ENCODE measurements around the gene PDE7B.

The PDE7B gene

GRCh38 chr6:136079701-136080565 lies 228.4 kb downstream of the PDE7B start:
- no peaks in the 10 kb centered on the region for H3K27me3 ChIP-seq (ENCODE audit: insufficient read depth, low read depth)
- H3K4me1 ChIP-seq (ENCODE audit: low read depth, poor library complexity, severe bottlenecking) = no peaks in the 10 kb centered on the region
- no peaks in the 10 kb centered on the region for H3K36me3 ChIP-seq (ENCODE audit: insufficient read depth)
- H3K79me2 ChIP-seq (ENCODE audit: insufficient read depth, low read depth) = no peaks in the 10 kb centered on the region
- no peak overlapping the region for H3K4me3 ChIP-seq (IDR thresholded peaks at IDR 0.05; ENCODE audit: insufficient read depth, low read depth, low read length)
- H3K9ac ChIP-seq = no peak overlapping the region
- H3K27ac ChIP-seq = no peak overlapping the region
- no peak overlapping the region for H2AFZ ChIP-seq (ENCODE audit: low read depth)
- no peaks in the 10 kb centered on the region for H4K20me1 ChIP-seq (ENCODE audit: insufficient read depth)
- no peak overlapping the region for H3K4me2 ChIP-seq
- TF ChIP-seq, protein P1, sequence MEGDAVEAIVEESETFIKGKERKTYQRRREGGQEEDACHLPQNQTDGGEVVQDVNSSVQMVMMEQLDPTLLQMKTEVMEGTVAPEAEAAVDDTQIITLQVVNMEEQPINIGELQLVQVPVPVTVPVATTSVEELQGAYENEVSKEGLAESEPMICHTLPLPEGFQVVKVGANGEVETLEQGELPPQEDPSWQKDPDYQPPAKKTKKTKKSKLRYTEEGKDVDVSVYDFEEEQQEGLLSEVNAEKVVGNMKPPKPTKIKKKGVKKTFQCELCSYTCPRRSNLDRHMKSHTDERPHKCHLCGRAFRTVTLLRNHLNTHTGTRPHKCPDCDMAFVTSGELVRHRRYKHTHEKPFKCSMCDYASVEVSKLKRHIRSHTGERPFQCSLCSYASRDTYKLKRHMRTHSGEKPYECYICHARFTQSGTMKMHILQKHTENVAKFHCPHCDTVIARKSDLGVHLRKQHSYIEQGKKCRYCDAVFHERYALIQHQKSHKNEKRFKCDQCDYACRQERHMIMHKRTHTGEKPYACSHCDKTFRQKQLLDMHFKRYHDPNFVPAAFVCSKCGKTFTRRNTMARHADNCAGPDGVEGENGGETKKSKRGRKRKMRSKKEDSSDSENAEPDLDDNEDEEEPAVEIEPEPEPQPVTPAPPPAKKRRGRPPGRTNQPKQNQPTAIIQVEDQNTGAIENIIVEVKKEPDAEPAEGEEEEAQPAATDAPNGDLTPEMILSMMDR (conservative IDR thresholded peaks at IDR 0.05; ENCODE audit: low read depth, low read length) = no peak

GRCh38 chr6:136083540-136083939 lies 232.0 kb downstream of the PDE7B start:
- H3K27ac ChIP-seq = no peak overlapping the region
- TF ChIP-seq, protein P1 (conservative IDR thresholded peaks at IDR 0.05; ENCODE audit: low read depth, low read length) = no peak

GRCh38 chr6:136084403-136084802 lies 232.9 kb downstream of the PDE7B start:
- Histone ChIP-seq H3K27ac (no peak overlapping the region), H3K4me2 (no peak overlapping the region), H4K20me1 (ENCODE audit: insufficient read depth) (no peaks in the 10 kb centered on the region), H3K27me3 (ENCODE audit: insufficient read depth, low read depth) (no peaks in the 10 kb centered on the region), H2AFZ (ENCODE audit: low read depth) (no peak overlapping the region), H3K4me1 (ENCODE audit: low read depth, poor library complexity, severe bottlenecking) (no peaks in the 10 kb centered on the region), H3K4me3 (IDR thresholded peaks at IDR 0.05; ENCODE audit: insufficient read depth, low read depth, low read length) (no peak overlapping the region), H3K9ac (no peak overlapping the region), H3K79me2 (ENCODE audit: insufficient read depth, low read depth) (no peaks in the 10 kb centered on the region), H3K36me3 (ENCODE audit: insufficient read depth) (no peaks in the 10 kb centered on the region)
- TF ChIP-seq, protein P1 (conservative IDR thresholded peaks at IDR 0.05; ENCODE audit: low read depth, low read length) = no peak

More at GRCh38 chr6:136083540-136083939, 232.0 kb downstream of the PDE7B start:
- H3K4me2 ChIP-seq = no peak overlapping the region
- no peaks in the 10 kb centered on the region for H3K27me3 ChIP-seq (ENCODE audit: insufficient read depth, low read depth)
- no peaks in the 10 kb centered on the region for H3K79me2 ChIP-seq (ENCODE audit: insufficient read depth, low read depth)
- H3K36me3 ChIP-seq (ENCODE audit: insufficient read depth) = no peaks in the 10 kb centered on the region
- H3K4me1 ChIP-seq (ENCODE audit: low read depth, poor library complexity, severe bottlenecking) = no peaks in the 10 kb centered on the region
- no peaks in the 10 kb centered on the region for H4K20me1 ChIP-seq (ENCODE audit: insufficient read depth)
- H3K9ac ChIP-seq = no peak overlapping the region
- no peak overlapping the region for H3K4me3 ChIP-seq (IDR thresholded peaks at IDR 0.05; ENCODE audit: insufficient read depth, low read depth, low read length)
- H2AFZ ChIP-seq (ENCODE audit: low read depth) = no peak overlapping the region

- Histone ChIP-seq H3K79me2 (ENCODE audit: insufficient read depth, low read depth) (no peaks in the 10 kb centered on the region), H3K9ac (no peak overlapping the region), H2AFZ (ENCODE audit: low read depth) (no peak overlapping the region), H3K4me3 (IDR thresholded peaks at IDR 0.05; ENCODE audit: insufficient read depth, low read depth, low read length) (no peak overlapping the region), H3K27ac (no peak overlapping the region), H3K36me3 (ENCODE audit: insufficient read depth) (no peaks in the 10 kb centered on the region), H3K27me3 (ENCODE audit: insufficient read depth, low read depth) (no peaks in the 10 kb centered on the region), H3K4me1 (ENCODE audit: low read depth, poor library complexity, severe bottlenecking) (no peaks in the 10 kb centered on the region), H4K20me1 (ENCODE audit: insufficient read depth) (no peaks in the 10 kb centered on the region), H3K4me2 (no peak overlapping the region)
- TF ChIP-seq, protein P1 (conservative IDR thresholded peaks at IDR 0.05; ENCODE audit: low read depth, low read length) = no peak
These were observed 234.0 kb downstream of the PDE7B start for GRCh38 chr6:136085370-136086115.
